Activated naive CD4-positive, alpha-beta T cell treated with Interleukin-2 at 50 U/mL for 16 hours (primary cell): ENCODE measurements around the gene ITIH6.
"Not testable (repeated sequence)": the region's sequence is repeated elsewhere in the genome, so short reads cannot be mapped to it uniquely, and the experiment has no call there.

ENCODE experiments used
- DNase-seq: peaks from one replicate; pipeline ENCODE4 v3.0.0-alpha.2; 2020

Gene ITIH6

DNA sequence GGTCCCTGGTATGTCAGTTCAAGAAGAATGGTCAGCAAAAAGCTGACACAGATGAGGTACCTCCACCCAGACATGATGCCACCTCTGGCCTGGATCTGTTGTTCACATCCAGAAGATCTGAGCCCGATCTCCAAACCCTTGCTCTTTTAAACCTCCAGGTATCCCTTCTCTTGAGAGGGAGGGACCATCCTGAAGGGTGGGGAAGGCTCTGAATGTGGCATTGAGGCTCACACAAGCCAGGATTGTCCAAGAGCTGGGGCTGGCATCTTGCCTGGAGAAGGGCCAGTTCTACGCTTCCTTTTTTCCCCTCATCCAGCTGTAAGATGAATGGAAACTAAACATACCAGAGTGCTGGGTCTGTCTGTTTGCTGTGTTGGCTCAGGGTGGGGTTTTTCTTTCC is at the start of gene ITIH6:
Gene ITIH6, minus strand, starts transcription at position 119 of the 400 bp plus-strand sequence. Its CDS starts 45 bp downstream, at position 74.
- DNase-seq: no peak

GRCh38 chrX:54847700-54848099 is 49.6 kb upstream of the ITIH6 start:
- DNase-seq: not testable (repeated sequence)

GRCh38 chrX:54843050-54843449 is 45.0 kb upstream of the ITIH6 start:
- DNase-seq: no peak

GRCh38 chrX:54842607-54843006 is 44.6 kb upstream of the ITIH6 start:
- no peak for DNase-seq

DNA sequence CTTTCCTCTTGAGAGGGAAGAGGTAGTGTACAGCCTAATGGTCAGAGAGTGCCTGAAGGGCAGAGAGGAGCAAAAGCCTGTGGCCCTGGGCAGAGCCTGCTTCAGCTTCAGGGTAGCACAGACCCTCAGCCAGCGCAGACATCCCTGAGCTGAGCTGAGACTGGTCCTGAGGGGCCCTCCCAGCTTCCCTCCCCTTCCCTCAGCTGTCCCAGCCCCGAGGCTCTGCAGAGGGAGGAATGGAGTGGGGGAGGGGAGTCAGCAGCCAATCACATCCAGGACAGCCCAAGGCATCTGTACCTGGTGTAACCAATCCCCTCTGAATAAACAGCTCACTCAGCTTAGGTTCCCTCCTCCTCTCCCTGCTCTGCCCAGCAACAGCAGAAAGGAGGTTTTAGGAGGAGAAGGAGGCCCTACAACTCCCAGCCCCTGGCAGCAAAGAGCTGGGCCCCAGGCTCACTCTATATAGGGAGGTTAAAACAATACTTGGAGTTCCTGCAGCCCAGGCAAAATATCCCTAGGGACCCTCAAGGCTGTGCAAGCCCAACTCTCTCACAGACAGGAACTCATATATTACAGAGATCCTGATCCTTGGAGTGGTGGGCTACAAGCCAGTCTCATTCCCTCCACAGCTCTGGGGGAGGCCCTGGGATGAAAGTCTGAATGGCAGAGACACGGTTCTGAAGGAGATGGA is 43.3 kb upstream of the ITIH6 start:
- DNase-seq: not testable (repeated sequence)

DNA sequence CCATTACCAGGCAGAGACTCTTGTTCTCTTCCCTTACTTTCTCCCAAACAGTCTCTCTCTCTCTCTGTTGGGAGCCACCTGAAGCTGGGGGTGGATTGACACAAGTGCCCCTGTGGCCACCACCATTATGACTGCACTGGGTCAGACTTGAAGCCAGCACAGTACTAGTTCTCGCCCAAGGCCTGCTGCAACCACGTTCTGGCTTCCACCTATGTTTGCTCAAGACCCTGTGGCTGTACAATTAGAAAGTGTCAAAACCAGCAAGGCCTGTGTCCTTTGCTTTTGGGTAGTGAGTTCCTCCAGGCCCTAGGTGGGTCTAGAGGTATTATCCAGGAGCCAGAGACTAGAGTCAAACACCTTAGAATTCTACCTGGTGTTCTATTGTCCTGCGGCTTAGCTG is 40.5 kb upstream of the ITIH6 start:
- DNase-seq: no peak

DNA sequence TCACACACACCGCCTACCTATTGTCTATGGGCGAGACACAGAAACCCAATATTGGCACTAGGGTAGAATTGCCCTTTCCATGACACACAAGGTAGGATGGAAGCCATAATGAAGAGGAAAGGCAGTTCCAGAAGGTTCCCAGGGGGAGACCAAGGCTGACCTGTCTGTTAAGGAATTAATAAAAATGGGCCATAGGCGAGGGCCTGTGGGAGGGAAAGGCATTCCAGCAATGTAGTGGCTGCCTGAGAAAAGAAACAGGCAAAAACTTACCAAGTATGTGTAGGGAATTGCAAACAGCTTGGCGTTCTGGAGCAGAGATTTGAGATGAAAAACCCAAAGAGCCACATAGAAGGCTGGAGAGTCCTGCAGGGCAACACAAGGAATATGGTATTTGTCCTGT is 28.5 kb upstream of the ITIH6 start:
- DNase-seq: no peak

- DNase-seq: peak; percentile 19
These were observed 27.8 kb upstream of the ITIH6 start for GRCh38 chrX:54825716-54826438.

- DNase-seq: no peak
These were observed 26.7 kb upstream of the ITIH6 start for GRCh38 chrX:54824722-54825121.

DNA sequence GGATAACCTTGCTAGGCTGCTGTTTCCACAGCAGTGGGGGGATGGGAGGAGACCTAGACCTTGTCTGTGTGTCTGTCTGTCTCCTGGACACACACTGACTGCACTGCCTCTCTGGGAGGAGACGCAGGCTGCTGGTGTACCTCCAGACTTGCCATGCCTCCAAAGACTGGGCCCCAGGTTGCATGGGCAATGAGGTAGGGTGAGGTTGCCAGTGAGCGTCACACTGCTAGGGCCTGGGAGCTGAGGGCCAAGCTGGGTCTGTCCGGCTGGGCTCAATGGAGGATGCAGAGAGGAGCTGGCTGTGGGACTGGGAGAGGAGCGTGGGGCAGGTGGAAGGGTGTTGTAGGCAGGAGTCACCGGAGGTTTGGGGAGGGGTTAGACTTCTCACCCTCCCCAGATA is 26.1 kb upstream of the ITIH6 start:
- no peak for DNase-seq

DNA sequence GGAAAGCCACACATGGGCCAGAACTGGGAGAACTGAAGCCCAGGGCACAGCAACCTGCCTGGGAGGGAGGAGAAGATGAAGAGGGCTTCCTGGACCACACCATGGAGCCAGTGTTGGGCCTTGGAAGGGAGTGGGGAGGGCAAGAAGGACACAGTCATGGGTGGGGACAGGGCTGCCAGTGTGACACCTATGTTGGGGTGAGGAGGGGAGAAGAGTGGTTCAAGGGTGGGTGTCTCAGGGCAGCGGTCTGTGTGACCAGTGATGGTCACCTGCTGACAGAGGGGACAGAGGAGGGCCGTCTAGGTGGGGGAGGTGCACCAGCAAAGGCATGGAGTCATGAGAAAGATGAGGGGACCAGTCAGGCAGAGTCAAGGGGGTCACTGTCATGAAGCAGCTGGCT is 23.3 kb upstream of the ITIH6 start:
- DNase-seq: no peak

GRCh38 chrX:54820737-54821136 is 22.7 kb upstream of the ITIH6 start:
- no peak for DNase-seq

DNA sequence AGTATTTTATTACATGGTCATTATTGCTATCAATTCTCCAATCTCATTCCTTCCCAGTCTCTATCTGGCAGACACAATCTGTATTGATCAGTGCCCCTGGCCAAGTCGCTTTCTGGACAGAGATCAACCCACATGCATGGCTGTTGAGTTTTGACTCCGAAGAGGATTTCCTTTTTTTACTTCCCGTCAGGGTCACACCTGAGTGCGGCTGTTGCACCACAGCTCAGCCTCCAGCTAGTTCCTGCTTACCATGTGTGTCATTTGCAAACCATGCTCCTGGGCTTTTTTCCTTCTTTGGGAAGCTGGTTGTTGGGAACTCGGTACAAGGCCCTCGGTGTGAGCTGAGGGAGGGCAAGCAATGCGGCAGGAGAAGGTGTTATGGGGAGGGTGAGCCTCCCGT is 21.1 kb upstream of the ITIH6 start:
- no peak for DNase-seq

GRCh38 chrX:54818221-54818620 is 20.2 kb upstream of the ITIH6 start:
- no peak for DNase-seq

DNA sequence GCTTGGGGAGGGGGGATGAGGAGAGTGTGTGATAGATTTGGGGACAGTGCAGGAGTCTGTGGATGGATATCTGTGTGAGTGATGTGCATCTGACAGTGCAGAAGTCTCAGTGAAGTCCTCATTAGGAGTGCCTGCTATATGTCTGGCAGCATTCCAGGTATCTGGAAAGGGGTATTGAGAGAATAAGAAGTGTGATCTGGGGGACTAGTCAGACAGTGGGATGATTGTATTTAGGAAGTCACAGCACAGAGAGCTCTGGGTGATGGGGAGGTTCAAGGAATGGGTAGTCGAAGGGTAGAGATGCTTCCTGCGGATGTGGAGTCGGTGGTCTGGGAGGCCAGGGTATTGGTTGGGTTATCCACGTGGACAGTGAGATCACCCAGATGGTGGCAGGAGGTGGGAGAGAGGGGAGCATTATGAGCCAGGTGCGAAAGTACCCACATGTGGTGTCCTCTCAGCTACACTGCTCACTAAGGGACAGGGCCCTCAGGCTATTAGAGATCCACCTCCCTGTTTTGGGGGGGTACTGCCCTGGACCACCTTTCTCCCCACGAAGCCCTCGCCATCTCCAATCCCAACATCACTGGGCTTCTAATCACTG is 19.3 kb upstream of the ITIH6 start:
- DNase-seq: no peak

DNA sequence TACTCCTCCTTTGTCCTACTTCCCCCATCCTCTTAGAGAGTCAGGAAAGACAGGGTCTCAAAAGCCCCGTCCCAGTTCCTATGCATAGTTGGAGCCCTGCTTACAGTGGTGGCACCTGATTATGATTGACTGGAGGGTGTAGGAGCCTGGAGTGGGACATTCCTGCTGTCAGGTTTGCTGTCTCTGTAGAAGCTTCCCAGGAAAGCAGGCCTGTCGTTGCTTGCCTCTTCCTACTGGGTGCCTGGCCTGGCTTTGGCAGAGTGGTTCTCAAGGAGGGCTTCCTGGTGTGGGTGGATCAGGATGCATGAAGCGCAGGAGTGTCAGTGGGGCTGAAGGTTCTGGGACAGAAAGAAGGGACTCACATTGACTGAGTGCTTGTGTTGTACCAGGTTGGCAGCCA is 14.3 kb upstream of the ITIH6 start:
- no peak for DNase-seq

GRCh38 chrX:54811301-54811885 is 13.3 kb upstream of the ITIH6 start:
- DNase-seq: no peak

DNA sequence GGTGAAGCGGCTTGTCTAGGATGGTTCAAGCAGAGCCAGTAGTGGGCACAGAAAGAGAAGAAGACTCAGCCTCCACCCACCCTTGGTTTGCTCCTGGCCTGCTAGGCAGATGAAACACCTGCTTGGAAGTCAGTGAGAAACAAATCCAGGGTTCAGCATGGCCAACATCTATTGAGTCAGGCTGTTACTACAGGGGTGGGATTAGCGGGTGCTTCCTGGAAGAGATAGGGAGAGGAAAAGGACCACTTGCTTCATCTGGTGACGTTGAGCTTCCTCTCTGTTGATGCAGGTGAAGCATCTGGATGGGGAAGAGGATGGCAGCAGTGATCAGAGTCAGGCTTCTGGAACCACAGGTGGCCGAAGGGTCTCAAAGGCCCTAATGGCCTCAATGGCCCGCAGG is 12.5 kb upstream of the ITIH6 start:
- no peak for DNase-seq

- DNase-seq: peak; percentile 88
These were observed 10.8 kb upstream of the ITIH6 start for GRCh38 chrX:54808605-54809483.

- DNase-seq: peak; percentile 36
These were observed 10.1 kb upstream of the ITIH6 start for GRCh38 chrX:54808109-54808604.

DNA sequence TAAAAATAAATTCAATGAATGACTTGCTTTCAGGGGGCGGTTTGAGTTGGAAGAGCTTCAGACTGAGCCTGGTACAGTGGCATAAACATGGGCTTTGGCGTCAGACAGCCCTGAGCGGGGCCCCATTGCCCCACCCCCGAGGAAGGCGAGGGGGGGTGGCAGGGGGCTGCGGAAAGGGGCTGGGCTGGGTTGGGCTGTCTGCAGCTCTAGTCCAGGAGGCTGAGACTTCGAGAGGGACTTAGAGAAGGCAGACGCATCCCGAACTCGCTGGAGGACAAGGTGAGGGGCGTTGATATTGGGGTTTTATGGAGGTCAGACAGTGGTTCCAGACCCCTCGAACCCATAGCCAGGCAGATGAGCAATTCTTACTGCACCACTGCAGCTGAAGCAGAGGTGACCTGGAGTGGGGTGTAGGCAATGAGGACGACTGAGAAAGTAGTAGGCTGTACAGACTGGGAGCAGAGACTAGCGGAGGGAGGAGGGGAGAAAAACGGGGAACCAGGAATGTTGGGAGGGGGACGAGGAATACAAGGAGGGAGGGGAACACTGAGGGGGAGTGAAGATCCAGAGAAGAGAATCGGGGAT is 9.6 kb upstream of the ITIH6 start, which contains the start of gene MAGED2:
Gene MAGED2, plus strand, starts transcription at position 222 of the 585 bp plus-strand sequence. CDS start 1,587 bp downstream, outside the sequence.
- DNase-seq: peak; percentile 39

- DNase-seq: no peak
These were observed 991 bp upstream of the ITIH6 start for GRCh38 chrX:54799046-54799445.
